Immature natural killer cell (primary cell): ENCODE measurements around the gene MET. TPM values are rescaled to one million over a fixed set of nuclear protein-coding genes. Genes with fewer than 3 reads are reported as not detected.

ENCODE experiments used
- DNase-seq, 3 donors: peaks; one replicate each; pipeline ENCODE4 v3.0.0; 2022; ENCODE audit warnings: mixed read lengths in 1 of 3
- H3K27ac Mint-ChIP-seq, 6 donors: one replicate each; pipeline ENCODE4 v1.8.0; 2020; ENCODE audit warnings: mixed read lengths in 6 of 6, mild to moderate bottlenecking in 5 of 6, inconsistent platforms in 4 of 6, moderate library complexity in 3 of 6
- H3K27me3 Mint-ChIP-seq, 3 donors: one replicate each; pipeline ENCODE4 v1.8.0; 2020 to 2021; ENCODE audit warnings: low read depth in 3 of 3, mild to moderate bottlenecking in 3 of 3, mixed read lengths in 3 of 3, moderate library complexity in 3 of 3, inconsistent platforms in 1 of 3
- H3K36me3 Mint-ChIP-seq, 3 donors: one replicate each; pipeline ENCODE4 v1.8.0; 2020; ENCODE audit warnings: mixed read lengths in 3 of 3, inconsistent platforms in 2 of 3, mild to moderate bottlenecking in 2 of 3
- H3K4me1 Mint-ChIP-seq, 2 donors: one replicate each; pipeline ENCODE4 v1.8.0; 2020; ENCODE audit warnings: inconsistent platforms in 2 of 2, mild to moderate bottlenecking in 2 of 2, mixed read lengths in 2 of 2, moderate library complexity in 1 of 2
- H3K4me3 Mint-ChIP-seq, 5 donors: one replicate each; pipeline ENCODE4 v1.8.0; 2020; ENCODE audit warnings: mild to moderate bottlenecking in 5 of 5, mixed read lengths in 5 of 5, inconsistent platforms in 3 of 5, moderate library complexity in 3 of 5
- H3K9me3 Mint-ChIP-seq, 6 donors: one replicate each; pipeline ENCODE4 v1.8.0; 2020; ENCODE audit warnings: mild to moderate bottlenecking in 6 of 6, mixed read lengths in 6 of 6, inconsistent platforms in 4 of 6, moderate library complexity in 3 of 6
- polyA plus RNA-seq, 3 donors: library from polyadenylated mRNA; unstranded; fragments of 300-500 nt; fragmentation: Illumina TruSeq; gene quantifications; one replicate each; pipeline ENCODE4 v1.2.3, GENCODE V29; 2021

MET gene
- polyA plus RNA-seq, 3 donors from 2014 or later, result not detected

GRCh38 chr7:116672596-116673456 is 830 bp downstream of the MET start:
- H3K27ac Mint-ChIP-seq, result no peak overlapping the region
- peaks cover 0 to 2% (median 0%) of the 10 kb centered on the region in 6 donors for H3K9me3 Mint-ChIP-seq
- H3K4me1 Mint-ChIP-seq, result peaks cover 3 to 7% of the 10 kb centered on the region in 2 donors
- peaks cover 4 to 12% (median 7%) of the 10 kb centered on the region in 3 donors for H3K27me3 Mint-ChIP-seq
- peak overlapping the region in 4 of 5 donors; percentile 3 to 61 (median 43) for H3K4me3 Mint-ChIP-seq
- no peak for DNase-seq
- no peaks in the 10 kb centered on the region for H3K36me3 Mint-ChIP-seq

GRCh38 chr7:116673457-116673865 is 1.5 kb downstream of the MET start:
- H3K4me1 Mint-ChIP-seq, result peaks cover 3 to 7% of the 10 kb centered on the region in 2 donors
- H3K27ac Mint-ChIP-seq, result no peak overlapping the region
- no peaks in the 10 kb centered on the region for H3K36me3 Mint-ChIP-seq
- peaks cover 4 to 12% (median 7%) of the 10 kb centered on the region in 3 donors for H3K27me3 Mint-ChIP-seq
- DNase-seq, result no peak
- H3K4me3 Mint-ChIP-seq, result peak overlapping the region in 1 of 5 donors; percentile 61
- peaks cover 0 to 2% (median 0%) of the 10 kb centered on the region in 6 donors for H3K9me3 Mint-ChIP-seq

- H3K4me1 Mint-ChIP-seq, result peaks cover 3 to 7% of the 10 kb centered on the region in 2 donors
- H3K9me3 Mint-ChIP-seq, result peaks cover 0 to 2% (median 0%) of the 10 kb centered on the region in 6 donors
- H3K36me3 Mint-ChIP-seq, result no peaks in the 10 kb centered on the region
- peaks cover 4 to 7% (median 7%) of the 10 kb centered on the region in 3 donors for H3K27me3 Mint-ChIP-seq
- no peak for DNase-seq
- no peak overlapping the region for H3K27ac Mint-ChIP-seq
- no peak overlapping the region for H3K4me3 Mint-ChIP-seq
Measured at GRCh38 chr7:116674508-116675173, 2.6 kb downstream of the MET start.

- no peak for DNase-seq
- Mint-ChIP-seq H3K27ac (no peak overlapping the region), H3K27me3 (peaks cover 4 to 7% (median 7%) of the 10 kb centered on the region in 3 donors), H3K36me3 (no peaks in the 10 kb centered on the region), H3K4me1 (peaks cover 3 to 7% of the 10 kb centered on the region in 2 donors), H3K4me3 (no peak overlapping the region), H3K9me3 (peaks cover 0 to 2% (median 0%) of the 10 kb centered on the region in 6 donors)
Measured at GRCh38 chr7:116675812-116676355, 3.9 kb downstream of the MET start.

- peaks cover 0 to 2% (median 0%) of the 10 kb centered on the region in 6 donors for H3K9me3 Mint-ChIP-seq
- H3K27me3 Mint-ChIP-seq, result peaks cover 0 to under 1% (median 0%) of the 10 kb centered on the region in 3 donors
- H3K4me3 Mint-ChIP-seq, result no peak overlapping the region
- H3K4me1 Mint-ChIP-seq, result no peaks in the 10 kb centered on the region
- H3K27ac Mint-ChIP-seq, result no peak overlapping the region
- H3K36me3 Mint-ChIP-seq, result no peaks in the 10 kb centered on the region
- no peak for DNase-seq
Measured at GRCh38 chr7:116678780-116679179, 6.8 kb downstream of the MET start.

- H3K4me3 Mint-ChIP-seq, result no peak overlapping the region
Measured at GRCh38 chr7:116679500-116679899, 7.5 kb downstream of the MET start.

GRCh38 chr7:116683786-116684185 is 11.8 kb downstream of the MET start:
- Mint-ChIP-seq H3K9me3 (peaks cover 0 to 4% (median 0%) of the 10 kb centered on the region in 6 donors), H3K27ac (no peak overlapping the region), H3K4me3 (no peak overlapping the region), H3K36me3 (no peaks in the 10 kb centered on the region), H3K27me3 (peaks cover 2 to 7% (median 2%) of the 10 kb centered on the region in 3 donors), H3K4me1 (no peaks in the 10 kb centered on the region)
- no peak for DNase-seq

More at GRCh38 chr7:116679500-116679899, 7.5 kb downstream of the MET start:
- no peaks in the 10 kb centered on the region for H3K36me3 Mint-ChIP-seq
- H3K9me3 Mint-ChIP-seq, result peaks cover 0 to 3% (median 0%) of the 10 kb centered on the region in 6 donors
- H3K4me1 Mint-ChIP-seq, result no peaks in the 10 kb centered on the region
- DNase-seq, result no peak
- no peak overlapping the region for H3K27ac Mint-ChIP-seq
- peaks cover 0 to 3% (median 0%) of the 10 kb centered on the region in 3 donors for H3K27me3 Mint-ChIP-seq

GRCh38 chr7:116686033-116686432 is 14.0 kb downstream of the MET start:
- Mint-ChIP-seq H3K4me1 (no peaks in the 10 kb centered on the region), H3K27ac (no peak overlapping the region), H3K4me3 (no peak overlapping the region), H3K27me3 (peaks cover 2 to 7% (median 2%) of the 10 kb centered on the region in 3 donors), H3K9me3 (peaks cover 0 to 4% (median 0%) of the 10 kb centered on the region in 6 donors), H3K36me3 (no peaks in the 10 kb centered on the region)
- no peak for DNase-seq

GRCh38 chr7:116686812-116687419 is 14.9 kb downstream of the MET start:
- peaks cover 0 to 4% (median 0%) of the 10 kb centered on the region in 6 donors for H3K9me3 Mint-ChIP-seq
- no peaks in the 10 kb centered on the region for H3K36me3 Mint-ChIP-seq
- peaks cover 2 to 7% (median 2%) of the 10 kb centered on the region in 3 donors for H3K27me3 Mint-ChIP-seq
- H3K27ac Mint-ChIP-seq, result no peak overlapping the region
- no peak for DNase-seq
- H3K4me1 Mint-ChIP-seq, result no peaks in the 10 kb centered on the region
- H3K4me3 Mint-ChIP-seq, result no peak overlapping the region

- Mint-ChIP-seq H3K4me3 (no peak overlapping the region), H3K4me1 (no peaks in the 10 kb centered on the region), H3K27ac (no peak overlapping the region), H3K9me3 (peaks cover 0 to 4% (median 0%) of the 10 kb centered on the region in 6 donors), H3K36me3 (no peaks in the 10 kb centered on the region), H3K27me3 (peaks cover 2 to 7% (median 2%) of the 10 kb centered on the region in 3 donors)
- DNase-seq, result no peak
Measured at GRCh38 chr7:116687801-116688201, 15.8 kb downstream of the MET start.

- Mint-ChIP-seq H3K27ac (no peak overlapping the region), H3K27me3 (peaks cover 2 to 10% (median 2%) of the 10 kb centered on the region in 3 donors), H3K4me1 (no peaks in the 10 kb centered on the region), H3K4me3 (no peak overlapping the region), H3K36me3 (no peaks in the 10 kb centered on the region), H3K9me3 (peaks cover 0 to 1% (median 0%) of the 10 kb centered on the region in 6 donors)
- no peak for DNase-seq
Measured at GRCh38 chr7:116689790-116690259, 17.8 kb downstream of the MET start.

GRCh38 chr7:116691664-116692063 is 19.7 kb downstream of the MET start:
- no peak for DNase-seq
- Mint-ChIP-seq H3K4me3 (no peak overlapping the region), H3K4me1 (no peaks in the 10 kb centered on the region), H3K9me3 (no peaks in the 10 kb centered on the region), H3K27ac (no peak overlapping the region), H3K36me3 (no peaks in the 10 kb centered on the region), H3K27me3 (peaks cover 0 to 12% (median 2%) of the 10 kb centered on the region in 3 donors)
